Muscle of arm (tissue), 12 donors: ENCODE measurements around the gene RERE. TPM values are rescaled to one million over a fixed set of nuclear protein-coding genes. Genes with fewer than 3 reads are reported as not detected.

Experiments used
- DNase-seq: peaks from one replicate; pipeline ENCODE4 v3.0.0-alpha.2; 2013
- polyA plus RNA-seq, 12 donors: library from polyadenylated mRNA; unstranded; fragments of 120-200 nt; gene quantifications; one replicate each; pipeline ENCODE4 v1.2.1, GENCODE V29; 2013; ENCODE audit not compliant: insufficient read length in 12 of 12

Gene RERE
- polyA plus RNA-seq, 12 donors: 51.1 to 118 (median 75.5) TPM; not detected in 1

- no peak for DNase-seq
These were observed 504.9 kb downstream of the RERE start for GRCh38 chr1:8312235-8313218.

- DNase-seq: no peak
These were observed 506.2 kb downstream of the RERE start for GRCh38 chr1:8311068-8311718.

- no peak for DNase-seq
These were observed 509.8 kb downstream of the RERE start for GRCh38 chr1:8307628-8308027.

- DNase-seq: no peak
These were observed 513.6 kb downstream of the RERE start for GRCh38 chr1:8303876-8304275.

- no peak for DNase-seq
These were observed 514.3 kb downstream of the RERE start for GRCh38 chr1:8303141-8303540.

Other genes starting within 250 kb of the RERE start
- gene ENO1, start 61.0 kb upstream of the RERE start, polyA plus RNA-seq: 100 to 1,000 TPM in 11 of 12 donors, not detected in 1; 265 to 465 (median 346) TPM
- gene CA6, start 128.2 kb upstream of the RERE start, polyA plus RNA-seq: under 1 TPM in 2 of 12 donors, not detected in 10; 0.12 to 0.22 TPM
- gene SLC2A7, start 208.8 kb upstream of the RERE start, polyA plus RNA-seq: under 1 TPM in 2 of 12 donors, not detected in 10; 0.11 to 0.12 TPM